ENCODE results near the gene MTG1.
"Not testable (repeated sequence)": the region's sequence is repeated elsewhere in the genome, so short reads cannot be mapped to it uniquely, and the experiment has no call there.

Gene MTG1

DNA sequence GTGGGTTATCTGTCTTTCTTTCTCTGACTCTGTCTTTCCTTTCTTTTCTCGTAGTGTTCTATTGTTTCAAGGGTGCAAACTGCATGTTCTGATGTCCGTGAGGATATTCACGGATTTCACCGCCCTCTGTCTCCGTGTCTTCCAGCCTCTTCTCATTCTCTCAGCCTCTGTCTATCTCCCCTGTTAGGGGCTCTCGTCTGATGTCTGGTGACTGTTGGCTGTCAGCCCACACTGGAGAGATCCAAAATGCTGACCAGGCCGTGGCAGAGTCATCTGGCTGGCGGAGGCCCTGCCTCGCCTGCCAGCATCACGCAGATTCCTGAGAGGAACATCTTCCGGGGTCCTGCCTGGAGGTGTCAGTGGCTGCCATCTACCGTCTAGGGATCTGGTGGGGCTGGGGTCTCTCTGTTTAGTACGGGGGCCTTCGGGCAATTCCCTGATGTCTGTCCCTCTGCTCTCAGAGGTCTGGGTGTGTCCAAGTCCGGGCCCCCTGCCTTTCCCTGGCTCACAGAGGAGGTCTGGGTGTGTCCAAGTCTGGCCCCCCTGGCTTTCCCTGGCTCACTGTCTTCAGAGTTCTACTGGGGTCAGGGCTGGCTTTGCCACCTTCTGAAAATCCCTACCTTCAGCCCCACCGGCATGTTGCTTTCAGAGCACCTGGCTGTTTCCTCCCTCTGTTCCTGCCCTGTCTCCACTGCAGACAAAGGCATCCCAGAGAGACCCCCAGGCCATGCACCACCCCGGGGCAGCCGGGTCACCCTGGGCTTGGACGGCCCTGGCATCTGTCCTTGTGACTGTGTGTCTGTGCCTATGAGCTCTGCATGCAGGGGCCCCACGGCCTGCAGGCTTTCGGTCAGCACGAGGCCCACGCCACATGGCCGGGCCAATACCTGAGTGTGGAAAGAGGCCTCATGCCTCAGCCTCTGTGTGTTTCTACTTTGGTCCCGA lies 45.8 kb downstream of the MTG1 start:
- Mint-ChIP-seq H3K4me1 (peaks cover 41% of the 10 kb centered on the region), H3K27ac (no peak overlapping the region), H3K36me3 (no peaks in the 10 kb centered on the region), H3K4me3 (peak overlapping the region; percentile 4), H3K9me3 (no peaks in the 10 kb centered on the region)
- DNase-seq (ENCODE audit: low spot score in 2 of 2) (no peak), ATAC-seq (no peak)

DNA sequence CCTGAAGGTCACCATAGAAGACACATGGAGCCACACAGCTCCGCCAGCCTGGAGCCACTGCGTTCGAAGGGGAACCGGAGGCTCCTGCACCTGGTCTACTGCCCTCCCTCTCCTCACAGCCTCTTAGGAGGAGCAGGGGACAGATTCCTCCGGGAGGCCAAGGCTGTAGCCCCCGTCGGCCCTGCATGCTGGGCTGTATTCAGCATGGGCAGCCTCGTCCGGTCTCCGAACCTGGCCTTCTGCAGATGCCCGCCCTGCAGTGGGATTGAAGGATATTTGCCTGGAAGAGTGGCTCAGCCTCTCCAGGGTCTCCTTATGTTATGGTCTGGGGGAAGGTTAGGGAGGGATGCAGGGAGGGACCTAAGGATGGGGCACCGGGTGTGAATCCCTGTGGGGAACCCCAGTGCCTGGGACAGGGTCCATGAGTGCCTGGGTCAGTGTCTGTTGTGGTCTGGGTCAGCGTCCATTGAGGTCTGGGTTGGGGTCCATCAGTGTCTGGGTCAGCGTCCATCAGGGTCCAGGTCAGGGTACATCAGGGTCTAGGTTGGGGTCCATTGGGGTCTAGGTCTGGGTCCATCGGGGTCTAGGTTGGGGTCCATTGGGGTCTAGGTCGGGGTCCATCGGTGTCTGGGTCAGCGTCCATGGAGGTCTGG lies 46.8 kb downstream of the MTG1 start:
- ATAC-seq (no peak), DNase-seq (ENCODE audit: low spot score in 2 of 2) (no peak)
- Mint-ChIP-seq H3K9me3 (no peaks in the 10 kb centered on the region), H3K4me1 (peaks cover 50% of the 10 kb centered on the region), H3K36me3 (peaks cover 6% of the 10 kb centered on the region), H3K27ac (no peak overlapping the region), H3K4me3 (no peak overlapping the region)

DNA sequence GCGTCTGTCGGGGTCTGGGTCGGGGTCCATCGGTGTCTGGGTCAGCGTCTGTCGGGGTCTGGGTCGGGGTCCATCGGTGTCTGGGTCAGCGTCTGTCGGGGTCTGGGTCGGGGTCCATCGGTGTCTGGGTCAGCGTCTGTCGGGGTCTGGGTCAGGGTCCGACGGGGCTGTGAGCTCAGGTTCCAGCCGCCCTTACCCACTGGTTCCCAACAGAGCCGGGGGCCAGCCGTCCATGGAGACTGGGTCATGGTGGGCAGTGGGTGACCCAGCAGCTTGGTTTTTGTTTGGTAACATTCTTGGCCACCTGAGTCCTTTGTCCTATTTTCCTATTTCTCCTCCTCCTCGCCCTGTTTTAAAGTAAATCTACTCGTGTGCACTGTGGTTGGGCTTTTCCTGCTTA lies 47.4 kb downstream of the MTG1 start:
- H3K9me3 Mint-ChIP-seq; H3K27ac Mint-ChIP-seq; H3K36me3 Mint-ChIP-seq; DNase-seq (ENCODE audit: low spot score in 2 of 2); ATAC-seq: not testable (repeated sequence)
- H3K4me1 Mint-ChIP-seq, result peaks cover 50% of the 10 kb centered on the region
- peak overlapping the region; percentile 73 for H3K4me3 Mint-ChIP-seq

- peak overlapping the region; percentile 90 for H3K27ac Mint-ChIP-seq
- peaks cover 50% of the 10 kb centered on the region for H3K4me1 Mint-ChIP-seq
- peaks cover 3% of the 10 kb centered on the region for H3K9me3 Mint-ChIP-seq
- peaks cover 6% of the 10 kb centered on the region for H3K36me3 Mint-ChIP-seq
- DNase-seq (ENCODE audit: low spot score in 2 of 2) (peak in 1 of 2 donors; percentile 47), ATAC-seq (peak; percentile 27)
- H3K4me3 Mint-ChIP-seq, result peak overlapping the region; percentile 73
These were observed 47.8 kb downstream of the MTG1 start for GRCh38 chr10:133441780-133442179.

DNA sequence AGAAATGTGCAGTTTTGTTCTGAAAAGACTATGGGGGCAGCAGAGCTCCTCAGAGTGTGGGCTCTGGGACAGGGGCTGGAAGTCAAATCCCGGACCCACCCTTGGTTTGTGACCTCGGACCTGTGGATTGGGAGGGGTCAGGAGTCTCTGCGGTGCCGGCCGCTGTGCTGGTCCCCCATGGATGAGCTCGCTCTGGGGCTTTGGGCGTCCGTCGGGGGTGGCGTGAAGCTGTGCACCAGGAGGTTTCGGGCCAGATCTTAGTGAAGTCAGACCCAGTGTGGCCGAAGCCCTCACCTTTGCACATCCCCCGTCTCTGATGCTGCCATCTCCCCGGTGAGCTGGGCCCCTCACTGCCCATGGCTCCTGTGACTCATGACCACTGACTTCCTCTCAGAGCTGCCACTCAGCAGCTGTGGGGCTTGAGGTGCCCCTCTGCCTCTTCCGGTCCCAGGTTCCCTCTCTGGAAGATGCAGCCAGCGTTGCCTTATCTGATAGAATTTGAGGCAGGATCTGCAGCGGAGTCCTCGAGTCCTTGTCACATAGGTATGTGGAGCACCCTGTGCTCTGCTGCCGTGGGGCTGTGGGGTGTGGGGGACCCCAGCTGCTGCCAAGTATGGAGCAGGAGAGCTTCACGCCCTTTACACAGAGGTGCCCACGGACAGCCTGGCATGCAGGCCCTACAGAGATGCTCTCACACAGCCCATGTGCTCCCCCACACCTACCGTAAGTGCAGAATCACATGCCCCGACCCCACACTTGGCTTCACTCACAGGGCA lies 48.4 kb downstream of the MTG1 start:
- DNase-seq (ENCODE audit: low spot score in 2 of 2), result peak in 1 of 2 donors; percentile 61
- Mint-ChIP-seq H3K36me3 (peaks cover 6% of the 10 kb centered on the region), H3K4me1 (peaks cover 50% of the 10 kb centered on the region), H3K4me3 (peak overlapping the region; percentile 73), H3K27ac (peak overlapping the region; percentile 90), H3K9me3 (peaks cover 6% of the 10 kb centered on the region)
- ATAC-seq, result peak; percentile 93

- Mint-ChIP-seq H3K4me1 (peaks cover 45% of the 10 kb centered on the region), H3K4me3 (peak overlapping the region; percentile 73), H3K9me3 (peaks cover 12% of the 10 kb centered on the region), H3K27ac (peak overlapping the region; percentile 90), H3K36me3 (peaks cover 6% of the 10 kb centered on the region)
- ATAC-seq, result peak; percentile 4
- DNase-seq (ENCODE audit: low spot score in 2 of 2), result no peak
These were observed 49.3 kb downstream of the MTG1 start for GRCh38 chr10:133442967-133443924.

DNA sequence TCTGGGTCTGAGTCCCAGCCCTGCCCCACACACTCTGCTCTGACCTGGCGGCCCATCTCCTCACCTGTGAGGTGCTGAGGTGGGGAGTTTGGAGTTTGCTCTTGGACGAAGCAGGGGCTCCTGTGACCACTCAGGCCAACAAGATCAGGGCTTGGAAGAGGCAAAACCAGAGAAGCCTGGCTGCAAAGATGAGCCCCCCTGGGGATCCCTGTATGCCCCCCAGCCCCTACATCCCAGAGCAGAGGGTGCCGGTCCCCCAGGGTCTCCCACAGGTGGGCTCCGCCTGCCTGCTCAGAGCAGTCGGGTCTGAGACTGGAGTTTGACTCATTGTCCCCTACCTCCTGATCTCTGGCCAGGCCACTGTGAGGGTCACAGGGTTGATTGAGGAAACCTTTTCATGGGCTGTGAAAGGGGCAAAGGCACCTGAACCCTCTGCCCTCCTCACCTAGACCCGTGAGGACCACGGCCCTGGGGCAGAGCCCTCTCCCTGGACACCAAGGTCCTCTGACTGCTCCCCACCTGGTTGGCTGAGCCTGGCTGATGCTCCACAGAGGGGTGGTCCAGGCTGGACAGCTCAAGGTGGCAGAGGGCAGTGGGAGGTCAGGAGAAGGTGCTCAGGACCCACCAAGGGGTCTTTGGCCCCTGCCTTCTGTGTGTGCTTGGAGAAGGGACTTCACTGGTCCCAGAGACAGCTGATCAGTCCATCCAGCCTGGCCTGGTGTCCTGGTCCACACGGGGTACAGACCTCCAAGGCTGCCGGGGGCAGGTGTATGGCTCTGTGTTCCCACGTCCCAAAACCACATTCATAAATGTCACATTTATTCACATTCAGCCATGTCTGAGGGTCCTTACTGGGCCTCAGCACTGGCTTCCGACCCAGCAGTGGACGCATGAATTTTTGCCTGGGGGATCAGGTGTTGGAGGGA lies 50.6 kb downstream of the MTG1 start:
- Mint-ChIP-seq H3K4me1 (peaks cover 32% of the 10 kb centered on the region), H3K4me3 (no peak overlapping the region), H3K36me3 (peaks cover 6% of the 10 kb centered on the region), H3K9me3 (peaks cover 17% of the 10 kb centered on the region), H3K27ac (peak overlapping the region; percentile 79)
- ATAC-seq (no peak), DNase-seq (ENCODE audit: low spot score in 2 of 2) (no peak)

- no peak for ATAC-seq
- Mint-ChIP-seq H3K4me3 (no peak overlapping the region), H3K36me3 (peaks cover 6% of the 10 kb centered on the region), H3K9me3 (peaks cover 17% of the 10 kb centered on the region), H3K27ac (peak overlapping the region; percentile 79), H3K4me1 (peaks cover 31% of the 10 kb centered on the region)
- no peak for DNase-seq (ENCODE audit: low spot score in 2 of 2)
These were observed 51.3 kb downstream of the MTG1 start for GRCh38 chr10:133445268-133445732.

DNA sequence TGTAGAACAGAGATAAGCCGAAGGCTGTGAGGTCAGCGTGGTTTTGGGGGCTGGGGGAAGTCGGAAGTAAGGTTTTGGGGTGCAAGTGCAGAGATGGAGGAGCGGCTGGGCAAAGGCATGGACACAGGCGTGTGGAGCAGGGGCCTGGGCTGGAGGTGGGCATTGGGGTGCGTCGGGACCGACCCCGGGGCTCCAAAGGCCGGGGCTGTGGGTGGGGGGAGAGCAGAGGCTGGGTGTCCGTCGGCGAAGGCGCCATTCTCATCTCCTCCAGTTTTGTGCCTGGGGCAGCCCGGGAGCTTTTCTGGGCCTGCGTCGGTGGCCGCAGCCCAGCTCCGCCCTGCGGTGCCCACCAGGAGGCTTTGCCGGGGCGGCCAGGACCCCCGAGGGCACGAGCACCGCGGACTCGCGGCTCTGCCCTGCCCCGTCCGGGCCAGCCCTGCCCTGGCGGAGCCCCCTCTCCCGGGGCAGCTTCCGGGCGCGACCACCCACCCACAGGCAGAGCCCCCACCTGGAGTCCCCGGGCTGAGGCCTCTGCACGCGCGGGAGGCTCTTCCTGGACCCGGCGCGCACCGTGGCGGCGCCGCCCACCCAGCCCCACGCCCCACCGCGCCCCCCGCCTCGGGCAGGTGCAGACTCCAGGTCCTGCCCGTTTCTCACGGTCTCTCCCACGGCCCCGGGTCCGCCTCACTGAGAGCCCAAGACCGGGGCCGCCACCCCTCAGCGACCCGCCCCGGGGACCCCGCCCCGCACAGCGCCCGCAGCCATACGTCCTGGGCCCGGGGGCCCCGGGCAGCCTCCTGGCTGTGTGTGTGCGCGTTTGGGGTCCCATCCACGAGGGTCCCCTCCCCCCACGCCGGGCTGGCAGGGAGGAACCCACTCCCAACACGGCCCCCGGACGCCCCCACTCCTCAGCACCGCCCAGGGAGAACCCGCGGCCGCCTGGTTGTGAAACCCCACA lies 52.1 kb downstream of the MTG1 start:
- H3K27ac Mint-ChIP-seq, result peak overlapping the region; percentile 79
- H3K4me1 Mint-ChIP-seq, result peaks cover 31% of the 10 kb centered on the region
- peaks cover 6% of the 10 kb centered on the region for H3K36me3 Mint-ChIP-seq
- H3K4me3 Mint-ChIP-seq, result no peak overlapping the region
- ATAC-seq (no peak), DNase-seq (ENCODE audit: low spot score in 2 of 2) (no peak)
- peaks cover 17% of the 10 kb centered on the region for H3K9me3 Mint-ChIP-seq

- Mint-ChIP-seq H3K4me3 (no peak overlapping the region), H3K36me3 (peaks cover 6% of the 10 kb centered on the region), H3K27ac (no peak overlapping the region), H3K9me3 (peaks cover 17% of the 10 kb centered on the region), H3K4me1 (peaks cover 23% of the 10 kb centered on the region)
- no peak for DNase-seq (ENCODE audit: low spot score in 2 of 2)
- no peak for ATAC-seq
These were observed 53.0 kb downstream of the MTG1 start for GRCh38 chr10:133446979-133447378.

- Mint-ChIP-seq H3K4me3 (no peak overlapping the region), H3K9me3 (peaks cover 17% of the 10 kb centered on the region), H3K36me3 (peaks cover 6% of the 10 kb centered on the region), H3K27ac (no peak overlapping the region), H3K4me1 (peaks cover 14% of the 10 kb centered on the region)
- DNase-seq (ENCODE audit: low spot score in 2 of 2), result no peak
- ATAC-seq, result no peak
These were observed 54.2 kb downstream of the MTG1 start for GRCh38 chr10:133448120-133448519.

- no peak for ATAC-seq
- peaks cover 20% of the 10 kb centered on the region for H3K4me1 Mint-ChIP-seq
- peaks cover 17% of the 10 kb centered on the region for H3K9me3 Mint-ChIP-seq
- no peak overlapping the region for H3K4me3 Mint-ChIP-seq
- no peak for DNase-seq (ENCODE audit: low spot score in 2 of 2)
- peak overlapping the region; percentile 63 for H3K27ac Mint-ChIP-seq
- H3K36me3 Mint-ChIP-seq, result peaks cover 22% of the 10 kb centered on the region
These were observed 57.4 kb downstream of the MTG1 start for GRCh38 chr10:133451346-133451745.
